ENCODE data around the gene TNS4. TPM values are rescaled to one million over a fixed set of nuclear protein-coding genes. Genes with fewer than 3 reads are reported as not detected.
A peak's percentile ranks its signal among the peaks of the same experiment; 100 is the strongest.

Gene TNS4, protein sequence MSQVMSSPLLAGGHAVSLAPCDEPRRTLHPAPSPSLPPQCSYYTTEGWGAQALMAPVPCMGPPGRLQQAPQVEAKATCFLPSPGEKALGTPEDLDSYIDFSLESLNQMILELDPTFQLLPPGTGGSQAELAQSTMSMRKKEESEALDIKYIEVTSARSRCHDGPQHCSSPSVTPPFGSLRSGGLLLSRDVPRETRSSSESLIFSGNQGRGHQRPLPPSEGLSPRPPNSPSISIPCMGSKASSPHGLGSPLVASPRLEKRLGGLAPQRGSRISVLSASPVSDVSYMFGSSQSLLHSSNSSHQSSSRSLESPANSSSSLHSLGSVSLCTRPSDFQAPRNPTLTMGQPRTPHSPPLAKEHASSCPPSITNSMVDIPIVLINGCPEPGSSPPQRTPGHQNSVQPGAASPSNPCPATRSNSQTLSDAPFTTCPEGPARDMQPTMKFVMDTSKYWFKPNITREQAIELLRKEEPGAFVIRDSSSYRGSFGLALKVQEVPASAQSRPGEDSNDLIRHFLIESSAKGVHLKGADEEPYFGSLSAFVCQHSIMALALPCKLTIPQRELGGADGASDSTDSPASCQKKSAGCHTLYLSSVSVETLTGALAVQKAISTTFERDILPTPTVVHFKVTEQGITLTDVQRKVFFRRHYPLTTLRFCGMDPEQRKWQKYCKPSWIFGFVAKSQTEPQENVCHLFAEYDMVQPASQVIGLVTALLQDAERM
- total RNA-seq = under 1 TPM in 1 of 10 donors, not detected in 9; 0.62 TPM
- under 1 TPM in 1 of 2 donors, not detected in 1; 0.01 TPM for polyA plus RNA-seq
- long read RNA-seq, donor 1 = 0 reads
- long read RNA-seq, donor 2 = 0 reads
- long read RNA-seq, donor 3 = 0 reads

DNA sequence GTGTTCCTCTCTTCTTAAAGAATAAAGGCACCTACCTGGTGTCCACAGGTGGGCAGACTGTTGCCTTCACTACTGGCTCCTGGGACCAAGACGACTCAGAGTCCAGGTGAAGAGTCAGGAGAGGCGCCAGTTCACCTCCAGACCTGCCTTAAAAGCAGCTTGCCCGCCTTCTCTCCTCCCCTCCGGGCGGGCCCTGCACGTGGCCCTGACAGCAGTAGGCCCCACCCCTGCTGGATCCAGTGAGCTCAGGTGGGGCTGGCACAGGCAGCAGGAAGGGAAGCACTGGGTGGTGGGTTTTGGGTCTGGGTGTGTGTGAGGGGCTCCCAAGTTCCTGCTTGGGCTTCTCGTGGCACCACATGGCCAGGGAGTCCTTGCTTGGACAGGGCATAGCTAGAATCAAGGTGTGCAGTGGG lies at the start of gene TNS4:
TNS4 (minus strand) TSS at position 125 of the 413 bp plus-strand sequence. CDS start 5,198 bp downstream, outside the sequence.
- 92% methylated on average over 7 of the region's 7 CpGs for WGBS, 2 donors
- ATAC-seq = no peak
- no peak within 1 kb of the TSS for H3K27ac ChIP-seq
- H3K36me3 ChIP-seq = no peaks in the 10 kb centered on the region
- no peak for DNase-seq
- no peak within 1 kb of the TSS for H3K4me3 ChIP-seq
- H3K9me3 ChIP-seq = peaks cover 0 to 12% (median 0%) of the 10 kb centered on the region in 11 donors
- intact Hi-C loops (cut with DNase I) = no loop called here
- peaks cover 10 to 29% (median 19%) of the 10 kb centered on the region in 9 donors for H3K4me1 ChIP-seq
- H3K27me3 ChIP-seq = peaks cover 0 to 13% (median 0%) of the 10 kb centered on the region in 7 donors
- no peak for TF ChIP-seq CTCF (IDR thresholded peaks at IDR 0.05)

GRCh38 chr17:40550608-40551007 lies 49.2 kb upstream of the TNS4 start:
- DNase-seq = peak; percentile 51 to 69
- Histone ChIP-seq H3K4me1 (peaks cover 23 to 81% (median 67%) of the 10 kb centered on the region in 9 donors), H3K9me3 (no peaks in the 10 kb centered on the region), H3K4me3 (no peak overlapping the region), H3K36me3 (peaks cover 0 to 4% (median 0%) of the 10 kb centered on the region in 9 donors), H3K27me3 (no peaks in the 10 kb centered on the region), H3K27ac (peak overlapping the region in 9 of 10 donors; percentile 82 to 94 (median 89))
- peak; percentile 22 to 57 (median 47) for ATAC-seq
- no peak for TF ChIP-seq CTCF (IDR thresholded peaks at IDR 0.05)
- intact Hi-C loops (cut with DNase I) = loop anchor here in 4 of 10 donors (5.0 to 10.0 kb wide), 4 partner anchors 108 to 256 kb away; partner anchors contain the start of genes IGFBP4 (in 1 of the 4) and RARA (in 1 of the 4)
- WGBS, 2 donors = 51 to 80% methylated on average over 8 of the region's 8 CpGs

DNA sequence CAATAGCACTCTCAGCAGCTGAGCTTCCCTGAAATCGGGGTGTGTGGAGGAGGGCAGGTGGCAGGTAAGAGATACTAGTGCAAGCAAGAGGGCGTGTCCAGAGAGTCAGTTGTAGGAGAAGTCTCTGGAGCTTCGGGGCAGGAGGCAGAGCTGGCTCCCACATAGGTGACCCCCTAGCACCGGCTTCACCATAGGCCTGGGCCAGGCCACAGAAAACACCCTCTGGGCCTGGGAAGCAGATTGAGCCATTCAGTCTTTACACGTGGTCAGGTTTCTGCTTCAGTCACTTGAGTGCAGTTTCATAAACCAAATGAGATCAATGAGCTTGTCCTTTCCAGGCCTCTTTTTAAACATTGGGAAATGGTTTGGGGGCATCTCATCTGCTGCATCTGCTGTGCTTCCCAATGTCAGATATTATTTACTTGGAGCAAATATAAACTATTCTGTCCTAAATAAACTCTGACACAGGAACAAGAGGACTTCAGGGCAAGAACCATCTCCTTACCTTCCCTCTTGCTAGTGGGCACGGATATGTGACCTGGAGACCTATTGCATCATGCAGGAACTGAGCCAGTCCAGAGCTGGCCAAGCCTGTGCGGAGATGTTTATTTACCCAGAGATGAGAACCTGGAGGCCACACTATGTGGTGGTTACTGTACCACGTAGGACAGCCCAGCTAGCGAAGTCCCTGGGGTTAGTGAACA lies 47.7 kb upstream of the TNS4 start:
- WGBS, 2 donors = 66 to 67% methylated on average over 9 of the region's 9 CpGs
- no peak overlapping the region for H3K4me3 ChIP-seq
- H3K27ac ChIP-seq = peak overlapping the region; percentile 10 to 94 (median 79)
- no peaks in the 10 kb centered on the region for H3K36me3 ChIP-seq
- TF ChIP-seq CTCF (IDR thresholded peaks at IDR 0.05) = no peak
- intact Hi-C loops (cut with DNase I) = no loop called here
- no peak for DNase-seq
- H3K9me3 ChIP-seq = no peaks in the 10 kb centered on the region
- no peaks in the 10 kb centered on the region for H3K27me3 ChIP-seq
- ATAC-seq = peak in 4 of 8 donors; percentile 5 to 31 (median 20)
- H3K4me1 ChIP-seq = peaks cover 22 to 67% (median 54%) of the 10 kb centered on the region in 9 donors
